PFSK-1 (cell line): ENCODE data around the gene GPBP1.

Experiments used
- POLR2AphosphoS5 ChIP-seq: IDR thresholded peaks from 2 replicates; pipeline ENCODE4 v1.6.1; 2012; ENCODE audit warnings: low read depth, mild to moderate bottlenecking, control low read depth, low read length, moderate library complexity
- REST ChIP-seq, 2 experiments: IDR thresholded peaks; 2 replicates each; pipeline versions ENCODE4 v1.6.1 to v1.8.0; 2011 to 2012; ENCODE audit warnings: low read depth in 2 of 2, low read length in 2 of 2, control low read depth in 1 of 2, inconsistent platforms in 1 of 2, mild to moderate bottlenecking in 1 of 2, moderate library complexity in 1 of 2; ENCODE audit not compliant: insufficient read depth in 1 of 2
- TAF1 ChIP-seq: IDR thresholded peaks from 2 replicates; pipeline ENCODE4 v1.6.1; 2012; ENCODE audit warnings: low read length, control low read depth, borderline replicate concordance; ENCODE audit not compliant: insufficient read depth

DNA sequence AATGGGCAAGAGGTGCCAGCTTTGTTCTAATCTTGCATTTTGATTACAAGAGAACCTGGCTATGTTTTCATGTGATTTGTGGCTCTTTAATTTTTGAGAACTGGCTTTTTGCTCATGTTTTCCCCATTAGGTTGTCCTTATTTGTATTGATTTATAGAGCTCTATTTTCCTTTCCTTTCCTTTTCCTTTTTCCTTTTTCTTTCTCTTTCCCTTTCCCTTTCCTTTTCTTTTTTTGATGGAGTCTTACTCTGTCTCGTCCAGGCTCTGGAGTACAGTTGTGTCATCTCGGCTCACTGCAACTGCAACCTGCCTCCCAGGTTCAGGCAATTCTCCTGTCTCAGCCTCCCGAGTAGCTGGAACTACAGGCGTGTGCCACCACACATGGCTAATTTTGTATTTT, 55.5 kb downstream of the GPBP1 start:
- no peak for TF ChIP-seq REST (IDR thresholded peaks at IDR 0.05; ENCODE audit: insufficient read depth in 1 of 2, low read depth in 2 of 2, low read length in 2 of 2)
- TF ChIP-seq POLR2AphosphoS5 = no peak
- no peak for TF ChIP-seq TAF1
